DOHH2 (cell line): ENCODE results near the gene DCTN3.

Experiments used
- H3F3A ChIP-seq: fragments of 200-600 bp; sonication (generic), shearing (Covaris generic); 2 replicates; pipeline ENCODE4 v1.6.0; 2016; ENCODE audit warnings: antibody characterized with exemption, mild to moderate bottlenecking; ENCODE audit not compliant: control insufficient read depth, insufficient read depth
- H3K27ac ChIP-seq: fragments of 200-600 bp; sonication (generic); 2 replicates; pipeline ENCODE4 v1.5.1; 2014; ENCODE audit warnings: low read depth, mild to moderate bottlenecking, low read length, moderate library complexity
- H3K27me3 ChIP-seq: fragments of 200-600 bp; sonication (generic); 2 replicates; pipeline ENCODE4 v1.6.1; 2014; ENCODE audit warnings: mild to moderate bottlenecking, low read length, mixed read lengths; ENCODE audit not compliant: control insufficient read depth
- H3K36me3 ChIP-seq: fragments of 200-600 bp; sonication (generic); 2 replicates; pipeline ENCODE4 v1.6.1; 2014; ENCODE audit warnings: mild to moderate bottlenecking, low read length, moderate library complexity, mixed read lengths; ENCODE audit not compliant: control insufficient read depth
- H3K4me1 ChIP-seq: fragments of 200-600 bp; sonication (generic); 2 replicates; pipeline ENCODE4 v1.6.1; 2014; ENCODE audit warnings: mild to moderate bottlenecking, low read length, mixed read lengths; ENCODE audit not compliant: control insufficient read depth
- H3K4me2 ChIP-seq: fragments of 200-600 bp; sonication (generic); 2 replicates; pipeline ENCODE4 v1.6.0; 2014; ENCODE audit warnings: mild to moderate bottlenecking, low read length, moderate library complexity
- H3K4me3 ChIP-seq: fragments of 200-600 bp; sonication (generic); 2 replicates; pipeline ENCODE4 v1.5.1; 2014; ENCODE audit warnings: mild to moderate bottlenecking, low read length, mixed read lengths
- H3K79me2 ChIP-seq: fragments of 200-600 bp; sonication (generic); 2 replicates; pipeline ENCODE4 v1.6.1; 2014; ENCODE audit warnings: mild to moderate bottlenecking, low read length, mixed read lengths; ENCODE audit not compliant: control insufficient read depth
- H3K9me2 ChIP-seq: fragments of 200-600 bp; sonication (generic); replicated peaks from 2 replicates; pipeline ENCODE4 v1.6.1; 2014; ENCODE audit warnings: mild to moderate bottlenecking, low read length, mixed read lengths; ENCODE audit not compliant: control insufficient read depth
- H3K9me3 ChIP-seq: fragments of 200-600 bp; sonication (generic); 2 replicates; pipeline ENCODE4 v1.6.1; 2014; ENCODE audit warnings: antibody characterized with exemption, low read length, mixed read lengths; ENCODE audit not compliant: control insufficient read depth, insufficient read depth
- H4K20me1 ChIP-seq: fragments of 200-600 bp; sonication (generic); 2 replicates; pipeline ENCODE4 v1.6.0; 2014; ENCODE audit warnings: low read depth, mild to moderate bottlenecking, antibody characterized with exemption, low read length, moderate library complexity; ENCODE audit not compliant: control insufficient read depth, insufficient read depth
- EZH2phosphoT487 ChIP-seq: fragments of 200-600 bp; sonication (generic); IDR thresholded peaks from 2 replicates; pipeline ENCODE4 v1.6.1; 2017; ENCODE audit warnings: borderline replicate concordance, mild to moderate bottlenecking, antibody characterized with exemption, low read length, moderate library complexity, mixed read lengths
- TF ChIP-seq, protein P1 (sequence below): fragments of 200-600 bp; sonication (generic); IDR thresholded peaks from one replicate; pipeline ENCODE4 v1.5.1; 2014; ENCODE audit warnings: antibody characterized with exemption, mild to moderate bottlenecking, low read depth, low read length; ENCODE audit not compliant: poor library complexity, severe bottlenecking

Gene DCTN3

GRCh38 chr9:34587271-34587670 lies 33.0 kb downstream of the DCTN3 start:
- no peaks in the 10 kb centered on the region for H3K36me3 ChIP-seq
- H3K4me1 ChIP-seq, result peaks cover 8% of the 10 kb centered on the region
- no peak overlapping the region for H3K4me2 ChIP-seq
- H3K27me3 ChIP-seq, result peaks cover 64% of the 10 kb centered on the region
- H3K79me2 ChIP-seq, result no peaks in the 10 kb centered on the region
- H3K4me3 ChIP-seq, result no peak overlapping the region
- no peaks in the 10 kb centered on the region for H3K9me3 ChIP-seq
- no peaks in the 10 kb centered on the region for H3F3A ChIP-seq
- H4K20me1 ChIP-seq, result no peaks in the 10 kb centered on the region
- H3K9me2 ChIP-seq, result no peaks in the 10 kb centered on the region
- no peak overlapping the region for H3K27ac ChIP-seq
- TF ChIP-seq EZH2phosphoT487, result no peak
- TF ChIP-seq, protein P1, sequence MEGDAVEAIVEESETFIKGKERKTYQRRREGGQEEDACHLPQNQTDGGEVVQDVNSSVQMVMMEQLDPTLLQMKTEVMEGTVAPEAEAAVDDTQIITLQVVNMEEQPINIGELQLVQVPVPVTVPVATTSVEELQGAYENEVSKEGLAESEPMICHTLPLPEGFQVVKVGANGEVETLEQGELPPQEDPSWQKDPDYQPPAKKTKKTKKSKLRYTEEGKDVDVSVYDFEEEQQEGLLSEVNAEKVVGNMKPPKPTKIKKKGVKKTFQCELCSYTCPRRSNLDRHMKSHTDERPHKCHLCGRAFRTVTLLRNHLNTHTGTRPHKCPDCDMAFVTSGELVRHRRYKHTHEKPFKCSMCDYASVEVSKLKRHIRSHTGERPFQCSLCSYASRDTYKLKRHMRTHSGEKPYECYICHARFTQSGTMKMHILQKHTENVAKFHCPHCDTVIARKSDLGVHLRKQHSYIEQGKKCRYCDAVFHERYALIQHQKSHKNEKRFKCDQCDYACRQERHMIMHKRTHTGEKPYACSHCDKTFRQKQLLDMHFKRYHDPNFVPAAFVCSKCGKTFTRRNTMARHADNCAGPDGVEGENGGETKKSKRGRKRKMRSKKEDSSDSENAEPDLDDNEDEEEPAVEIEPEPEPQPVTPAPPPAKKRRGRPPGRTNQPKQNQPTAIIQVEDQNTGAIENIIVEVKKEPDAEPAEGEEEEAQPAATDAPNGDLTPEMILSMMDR, result no peak

- TF ChIP-seq EZH2phosphoT487, result no peak
- TF ChIP-seq, protein P1, result no peak
- Histone ChIP-seq H3K9me2 (no peaks in the 10 kb centered on the region), H4K20me1 (no peaks in the 10 kb centered on the region)
These were observed 34.2 kb downstream of the DCTN3 start for GRCh38 chr9:34585946-34586669.

DNA sequence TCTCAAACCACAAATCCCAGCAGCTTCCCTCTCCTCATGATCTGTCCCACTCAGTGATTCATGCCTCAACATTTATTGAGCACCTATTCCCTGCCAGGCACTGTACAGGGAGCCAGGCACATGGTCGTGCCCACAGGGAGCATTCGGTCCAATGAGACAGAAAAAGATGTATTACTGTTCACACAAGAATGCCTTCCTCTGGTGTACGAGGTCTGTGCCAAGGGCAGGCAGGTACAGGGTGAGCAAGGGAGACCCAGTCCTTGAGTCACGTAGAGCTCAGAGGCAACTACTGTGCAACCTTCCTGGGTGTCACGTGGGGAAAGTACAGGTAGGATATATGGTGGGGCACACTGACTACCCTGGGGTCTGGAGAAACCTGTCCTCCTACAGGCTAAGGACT lies 35.3 kb downstream of the DCTN3 start:
- no peak overlapping the region for H3K4me2 ChIP-seq
- no peaks in the 10 kb centered on the region for H4K20me1 ChIP-seq
- H3K79me2 ChIP-seq, result no peaks in the 10 kb centered on the region
- H3K4me1 ChIP-seq, result no peaks in the 10 kb centered on the region
- no peak for TF ChIP-seq EZH2phosphoT487
- TF ChIP-seq, protein P1, result no peak
- no peaks in the 10 kb centered on the region for H3K9me3 ChIP-seq
- H3F3A ChIP-seq, result no peaks in the 10 kb centered on the region
- H3K9me2 ChIP-seq, result no peaks in the 10 kb centered on the region
- peaks cover 54% of the 10 kb centered on the region for H3K27me3 ChIP-seq
- H3K4me3 ChIP-seq, result no peak overlapping the region
- H3K36me3 ChIP-seq, result no peaks in the 10 kb centered on the region
- no peak overlapping the region for H3K27ac ChIP-seq

More at GRCh38 chr9:34585946-34586669, 34.2 kb downstream of the DCTN3 start:
- no peaks in the 10 kb centered on the region for H3K9me3 ChIP-seq
- no peak overlapping the region for H3K27ac ChIP-seq
- H3F3A ChIP-seq, result no peaks in the 10 kb centered on the region
- H3K79me2 ChIP-seq, result no peaks in the 10 kb centered on the region
- no peak overlapping the region for H3K4me2 ChIP-seq
- H3K36me3 ChIP-seq, result no peaks in the 10 kb centered on the region
- H3K4me3 ChIP-seq, result no peak overlapping the region
- peaks cover 3% of the 10 kb centered on the region; the same call in 1 of the 2 replicates for H3K4me1 ChIP-seq
- peaks cover 57% of the 10 kb centered on the region for H3K27me3 ChIP-seq
